Prostate gland (tissue), 2 donors: ENCODE results near the gene CPT2. TPM values are rescaled to one million over a fixed set of nuclear protein-coding genes. Genes with fewer than 3 reads are reported as not detected.

Source experiments
- DNase-seq: peaks from one replicate; pipeline ENCODE4 v3.0.0-alpha.2; 2019; ENCODE audit warnings: low spot score
- H3K27ac ChIP-seq, 2 donors: fragments of 200-600 bp; sonication (generic); 2 replicates each; pipeline ENCODE4 v1.5.1; 2017 to 2019
- H3K27me3 ChIP-seq: fragments of 200-600 bp; sonication (generic); replicated peaks from 2 replicates; pipeline ENCODE4 v1.5.1; 2019; ENCODE audit not compliant: insufficient read depth
- H3K36me3 ChIP-seq, 2 donors: fragments of 200-600 bp; sonication (generic); 1 replicate in 1 of 2; 2 replicates in 1 of 2; pipeline versions ENCODE4 v1.5.1 to v1.8.1; 2017 to 2019
- H3K4me1 ChIP-seq: fragments of 200-600 bp; sonication (generic); replicated peaks from 2 replicates; pipeline ENCODE4 v1.5.1; 2019
- H3K4me3 ChIP-seq, 2 donors: fragments of 200-600 bp; sonication (generic); 2 replicates each; pipeline ENCODE4 v1.5.1; 2017 to 2019
- H3K9me3 ChIP-seq: fragments of 200-600 bp; sonication (generic); 2 replicates; pipeline ENCODE4 v1.5.1; 2017
- CTCF ChIP-seq, 4 experiments: fragments of 200-600 bp in 2 of 4; fragments of 450-650 bp in 2 of 4; sonication (generic) in 2 of 4; IDR thresholded peaks; 1 replicate in 3 of 4; 2 replicates in 1 of 4; pipeline ENCODE4 v1.5.1; 2016 to 2019; ENCODE audit warnings: antibody characterized with exemption in 4 of 4, mild to moderate bottlenecking in 2 of 4, moderate library complexity in 2 of 4
- POLR2A ChIP-seq: fragments of 450-650 bp; IDR thresholded peaks from one replicate; pipeline ENCODE4 v1.6.1; 2016; ENCODE audit warnings: antibody characterized with exemption, mild to moderate bottlenecking
- POLR2AphosphoS5 ChIP-seq: sonication (generic); formaldehyde crosslinking; IDR thresholded peaks from one replicate; pipeline ENCODE4 v1.6.1; 2017; ENCODE audit warnings: antibody characterized with exemption
- WGBS: methylation state at CpG from one replicate; pipeline ENCODE4 v1.1.5; 2018; 5-methylcytosine and 5-hydroxymethylcytosine counted together
- intact Hi-C: fragments of 100-400 bp; cut with DNase I; formaldehyde crosslinking; loops from one replicate; pipeline ENCODE4 v1.14.2; 2022
- total RNA-seq, 2 donors: library from RNA; depleted of rRNA; stranded (reverse); fragments of >200 nt; gene quantifications; one replicate each; pipeline ENCODE4 v1.1.0, GENCODE V29; 2016

CPT2 gene
- total RNA-seq, 2 donors from 2014 or later = 30.6 to 48.1 TPM

- no peak overlapping the region for H3K27ac ChIP-seq
- DNase-seq = no peak
- no peaks in the 10 kb centered on the region for H3K4me1 ChIP-seq
- no peak overlapping the region for H3K4me3 ChIP-seq
- intact Hi-C loops = no loop called here
- TF ChIP-seq POLR2A = no peak
- TF ChIP-seq CTCF (IDR thresholded peaks at IDR 0.05) = no peak
- TF ChIP-seq POLR2AphosphoS5 = no peak
- no peaks in the 10 kb centered on the region for H3K27me3 ChIP-seq
- H3K9me3 ChIP-seq = no peaks in the 10 kb centered on the region
- WGBS = 96% methylated on average over 1 of the region's 1 CpG
- peaks cover 6 to 9% of the 10 kb centered on the region in 2 donors for H3K36me3 ChIP-seq
Observed at GRCh38 chr1:53206735-53207379, 10.2 kb downstream of the CPT2 start.

GRCh38 chr1:53207726-53208125 is 11.1 kb downstream of the CPT2 start:
- peaks cover 2 to 9% of the 10 kb centered on the region in 2 donors for H3K36me3 ChIP-seq
- DNase-seq = no peak
- intact Hi-C loops = no loop called here
- no peak overlapping the region for H3K4me3 ChIP-seq
- no peak overlapping the region for H3K27ac ChIP-seq
- H3K27me3 ChIP-seq = no peaks in the 10 kb centered on the region
- no peaks in the 10 kb centered on the region for H3K9me3 ChIP-seq
- TF ChIP-seq POLR2AphosphoS5 (no peak), CTCF (IDR thresholded peaks at IDR 0.05) (no peak), POLR2A (no peak)
- H3K4me1 ChIP-seq = no peaks in the 10 kb centered on the region
- WGBS = 65% methylated on average over 1 of the region's 1 CpG

- H3K4me1 ChIP-seq = no peaks in the 10 kb centered on the region
- 89% methylated on average over 7 of the region's 7 CpGs for WGBS
- intact Hi-C loops = no loop called here
- DNase-seq = no peak
- no peak overlapping the region for H3K27ac ChIP-seq
- no peaks in the 10 kb centered on the region for H3K9me3 ChIP-seq
- H3K27me3 ChIP-seq = no peaks in the 10 kb centered on the region
- no peak overlapping the region for H3K4me3 ChIP-seq
- TF ChIP-seq POLR2AphosphoS5 (no peak), POLR2A (no peak), CTCF (IDR thresholded peaks at IDR 0.05) (no peak)
- H3K36me3 ChIP-seq = peaks cover 0 to 9% of the 10 kb centered on the region in 2 donors
Observed at GRCh38 chr1:53210352-53210751, 13.7 kb downstream of the CPT2 start.

- no peak for DNase-seq
Observed at GRCh38 chr1:53210954-53211353, 14.3 kb downstream of the CPT2 start.

GRCh38 chr1:53214376-53214940 is 17.8 kb downstream of the CPT2 start:
- no peak overlapping the region for H3K4me3 ChIP-seq
- DNase-seq = no peak
- no peak overlapping the region for H3K27ac ChIP-seq
- TF ChIP-seq POLR2AphosphoS5 (no peak), POLR2A (no peak), CTCF (IDR thresholded peaks at IDR 0.05) (no peak)
- whole genome bisulfite sequencing = 69% methylated on average over 5 of the region's 5 CpGs
- intact Hi-C loops = no loop called here
- no peaks in the 10 kb centered on the region for H3K9me3 ChIP-seq
- peaks cover 0 to 9% of the 10 kb centered on the region in 2 donors for H3K36me3 ChIP-seq
- no peaks in the 10 kb centered on the region for H3K27me3 ChIP-seq
- peaks cover 2% of the 10 kb centered on the region for H3K4me1 ChIP-seq

More at GRCh38 chr1:53210954-53211353, 14.3 kb downstream of the CPT2 start:
- Histone ChIP-seq H3K4me1 (no peaks in the 10 kb centered on the region), H3K27me3 (no peaks in the 10 kb centered on the region), H3K9me3 (no peaks in the 10 kb centered on the region), H3K36me3 (peaks cover 0 to 9% of the 10 kb centered on the region in 2 donors), H3K27ac (no peak overlapping the region), H3K4me3 (no peak overlapping the region)
- WGBS = 96% methylated on average over 11 of the region's 11 CpGs
- intact Hi-C loops = no loop called here
- TF ChIP-seq POLR2AphosphoS5 (no peak), POLR2A (no peak)
